Measurements from ENCODE around the gene LRRC26.

Gene LRRC26

DNA sequence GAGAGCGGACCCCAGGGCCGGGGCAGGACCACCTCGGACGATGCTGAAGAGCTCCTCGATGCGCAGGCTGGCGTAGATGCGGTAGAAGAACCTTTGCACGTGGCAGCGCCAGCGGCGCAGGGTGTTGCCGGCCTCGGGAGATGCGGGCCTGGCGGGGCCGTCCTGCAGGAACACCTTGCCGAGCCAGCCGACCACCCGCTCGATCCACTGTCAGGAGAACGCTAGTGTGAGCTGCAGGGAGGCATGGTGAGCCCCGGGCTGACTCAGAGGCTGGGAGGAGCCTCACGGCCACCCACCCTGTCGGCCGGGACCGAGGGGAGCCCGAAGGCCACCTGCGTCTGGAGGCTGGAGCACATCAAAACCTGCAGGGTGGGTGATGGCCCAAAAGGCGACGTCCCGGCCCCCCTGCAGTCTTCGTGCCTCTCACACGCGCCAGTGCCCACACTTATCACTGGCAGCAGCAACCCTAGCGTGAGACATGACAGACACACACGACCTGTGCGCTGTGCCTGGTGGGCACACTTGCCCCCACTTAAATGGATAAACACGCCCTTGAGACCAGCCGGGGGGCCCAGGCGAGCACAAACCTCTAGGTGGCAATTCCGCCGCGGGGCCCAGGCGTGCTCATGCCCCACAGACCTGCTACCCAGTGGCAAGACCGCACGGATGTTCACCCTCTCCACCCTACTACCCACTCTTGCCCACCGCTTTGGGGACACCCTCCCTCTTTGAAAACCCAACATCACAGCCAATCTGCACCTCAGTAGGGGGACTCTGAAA, 15.2 kb upstream of the LRRC26 start:
- no peak for DNase-seq (ENCODE audit: low read depth, low spot score)

DNA sequence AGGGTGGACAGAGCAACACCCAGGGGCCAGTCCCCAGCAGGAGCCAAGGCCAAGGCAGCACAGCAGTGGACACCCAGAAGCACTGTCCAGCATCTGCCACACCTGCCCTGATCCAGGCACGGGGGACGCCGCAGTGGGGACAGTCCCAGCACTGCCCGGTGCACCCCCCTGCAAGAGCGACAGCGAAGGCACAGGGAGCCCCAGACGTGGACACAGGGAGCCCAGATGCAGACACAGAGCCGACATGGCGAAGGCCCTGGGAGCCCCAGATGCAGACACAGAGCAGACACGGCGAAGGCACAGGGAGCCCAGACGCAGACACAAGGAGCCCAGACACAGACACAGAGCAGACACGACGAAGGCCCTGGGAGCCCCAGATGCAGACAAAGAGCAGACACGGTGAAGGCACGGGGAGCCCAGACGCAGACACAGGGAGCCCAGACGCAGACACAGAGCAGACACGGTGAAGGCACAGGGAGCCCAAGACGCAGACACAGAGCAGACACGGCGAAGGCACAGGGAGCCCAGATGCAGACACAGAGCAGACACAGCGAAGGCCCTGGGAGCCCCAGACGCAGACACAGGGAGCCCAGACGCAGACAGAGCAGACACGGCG, 14.2 kb upstream of the LRRC26 start:
- DNase-seq (ENCODE audit: low read depth, low spot score), result no peak

DNA sequence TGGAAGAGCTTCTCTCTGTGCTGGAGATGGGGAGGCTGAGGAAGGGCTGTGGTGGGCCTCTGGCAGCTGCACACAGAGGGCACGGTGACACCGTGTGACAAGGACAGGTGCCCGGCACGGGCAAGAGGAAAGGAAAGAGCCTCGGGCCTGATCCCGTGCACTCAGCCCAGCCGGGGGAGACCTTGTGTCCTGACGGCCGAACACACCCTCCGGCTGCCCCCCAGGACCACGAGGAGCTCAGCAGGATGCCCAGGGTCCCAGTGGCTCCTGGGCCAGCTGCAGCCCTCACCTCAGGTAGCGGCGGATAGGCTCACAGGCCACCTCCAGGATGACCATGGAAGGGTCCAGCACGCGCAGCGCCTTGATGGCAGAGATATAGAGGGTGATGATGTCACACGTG, 13.0 kb upstream of the LRRC26 start:
- DNase-seq (ENCODE audit: low read depth, low spot score), result no peak

DNA sequence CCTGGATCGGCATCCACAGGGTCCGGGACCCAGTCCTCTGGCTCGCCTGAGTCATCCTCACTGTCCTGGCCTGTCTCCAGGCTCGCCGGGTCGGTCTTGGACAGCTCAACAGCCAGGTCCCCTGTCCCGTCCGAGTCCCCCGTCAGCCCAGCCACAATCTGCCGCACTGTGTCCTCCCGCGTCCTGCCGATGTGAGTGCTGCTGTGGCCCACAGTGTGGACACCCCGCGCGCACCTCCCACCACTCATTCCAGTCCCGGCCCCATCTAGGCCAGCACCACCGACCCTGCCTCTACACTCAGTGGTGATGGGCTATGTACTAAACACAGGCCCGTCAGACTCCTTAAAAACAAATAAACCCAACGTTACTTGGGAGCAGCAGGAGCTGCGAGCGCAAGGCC, 11.8 kb upstream of the LRRC26 start:
- DNase-seq (ENCODE audit: low read depth, low spot score), result no peak

DNA sequence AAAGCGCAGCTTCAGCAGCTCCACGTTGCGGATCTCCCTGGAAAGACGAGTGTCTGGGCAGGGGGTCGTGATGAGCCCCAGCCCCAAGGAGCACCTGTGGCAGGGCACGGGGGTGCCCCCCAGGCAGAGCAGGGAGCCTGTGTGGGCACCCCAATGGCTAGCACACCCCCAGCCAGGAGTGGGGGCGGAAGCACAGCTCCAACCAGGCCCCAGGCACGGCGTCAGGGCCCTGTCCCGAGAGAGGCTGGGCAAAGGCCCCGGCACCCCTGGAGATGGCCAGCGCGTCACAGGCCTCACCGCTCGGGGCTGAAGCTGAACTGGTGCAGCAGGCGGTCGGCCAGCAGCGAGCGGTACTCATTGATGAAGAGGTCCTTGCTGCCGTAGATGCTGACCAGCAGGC, 10.6 kb upstream of the LRRC26 start:
- DNase-seq (ENCODE audit: low read depth, low spot score), result no peak

DNA sequence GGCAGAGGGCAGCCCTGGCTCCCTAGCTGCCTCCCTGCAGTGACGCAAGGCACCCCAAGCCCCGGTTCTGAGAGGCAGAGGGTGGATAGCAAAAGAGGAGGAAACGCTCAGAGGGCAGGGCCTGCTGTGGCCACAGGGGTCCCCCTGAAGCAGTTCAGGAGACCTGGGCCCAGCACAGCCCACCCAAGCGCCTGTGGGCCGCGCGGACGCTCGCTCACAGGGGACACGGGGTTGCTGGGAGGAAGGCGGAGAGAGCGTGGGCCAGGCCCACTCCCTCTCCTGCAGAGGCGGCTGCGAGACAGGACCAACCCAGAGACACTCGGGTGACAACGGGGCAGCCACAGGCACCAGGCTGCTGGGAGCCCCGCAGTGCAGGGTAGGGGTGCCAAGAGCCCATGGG, 9.9 kb upstream of the LRRC26 start:
- DNase-seq (ENCODE audit: low read depth, low spot score), result no peak

DNA sequence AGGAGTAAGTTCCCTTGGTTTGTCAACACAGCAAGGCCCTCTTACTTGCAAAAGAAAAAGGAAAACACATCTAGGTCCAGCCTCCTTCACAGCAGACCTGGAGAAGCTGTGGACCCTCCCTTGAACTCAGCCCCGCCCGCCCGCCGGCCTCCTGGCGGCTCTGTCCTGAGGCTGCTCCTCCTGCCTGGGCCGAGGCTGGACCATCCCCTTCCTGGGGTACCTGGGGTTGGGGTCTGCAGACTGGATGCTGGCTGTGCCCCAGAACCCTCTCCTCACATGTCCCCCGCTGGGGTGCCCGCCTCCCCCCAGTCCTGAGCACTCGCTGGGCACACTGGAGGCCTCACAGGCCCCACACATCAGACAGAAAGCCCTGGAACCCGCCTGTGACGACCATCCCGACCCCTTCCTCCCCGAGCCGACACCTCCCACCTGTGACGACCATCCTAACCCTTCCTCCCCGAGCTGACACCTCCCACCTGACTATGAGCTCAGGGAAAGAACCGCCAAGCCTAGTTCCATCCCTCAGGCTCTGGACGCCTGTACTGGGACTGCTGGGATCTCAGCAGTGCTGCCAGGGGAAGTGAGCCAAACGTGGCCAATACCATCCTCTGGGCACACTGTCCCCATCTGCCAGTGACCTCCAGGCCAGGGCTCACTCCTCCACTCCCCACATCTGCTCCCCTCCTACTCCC, 9.2 kb upstream of the LRRC26 start:
- no peak for DNase-seq (ENCODE audit: low read depth, low spot score)

DNA sequence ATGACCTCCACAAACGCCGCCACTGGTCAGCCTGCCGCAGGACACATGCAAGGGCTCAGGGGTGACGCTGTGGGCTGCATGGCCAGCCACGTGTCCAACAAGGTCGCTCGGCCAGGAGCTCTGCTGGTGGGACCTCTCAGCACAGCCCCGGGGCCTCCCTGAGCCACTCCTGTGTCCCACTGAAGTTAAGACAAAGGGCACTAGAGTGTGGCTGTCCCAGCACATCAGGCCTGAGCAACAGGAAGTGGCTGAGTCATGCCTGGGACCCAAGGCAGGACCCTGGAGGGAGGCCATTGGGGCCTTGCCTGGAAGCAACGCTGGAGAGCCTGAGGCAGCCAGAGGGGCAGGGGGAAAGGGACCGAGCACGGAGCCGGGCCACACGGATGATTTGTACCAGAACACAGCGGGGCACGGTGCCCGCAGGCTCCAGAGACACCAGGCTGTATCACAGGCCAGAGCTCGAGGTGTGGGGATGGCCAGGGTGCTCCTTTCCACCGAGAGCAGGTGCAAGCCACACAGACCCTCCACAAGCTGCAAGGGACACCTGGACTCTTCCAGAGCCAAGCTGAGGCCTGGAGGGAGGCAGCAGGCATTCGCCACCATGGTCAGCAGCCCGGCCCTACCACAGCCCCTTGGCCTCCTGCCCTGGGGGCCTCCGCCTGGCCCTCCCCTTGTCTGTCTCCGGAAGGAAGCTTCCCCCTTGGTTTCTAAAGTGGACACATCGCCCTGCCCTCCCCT, 8.5 kb upstream of the LRRC26 start:
- DNase-seq (ENCODE audit: low read depth, low spot score), result no peak

DNA sequence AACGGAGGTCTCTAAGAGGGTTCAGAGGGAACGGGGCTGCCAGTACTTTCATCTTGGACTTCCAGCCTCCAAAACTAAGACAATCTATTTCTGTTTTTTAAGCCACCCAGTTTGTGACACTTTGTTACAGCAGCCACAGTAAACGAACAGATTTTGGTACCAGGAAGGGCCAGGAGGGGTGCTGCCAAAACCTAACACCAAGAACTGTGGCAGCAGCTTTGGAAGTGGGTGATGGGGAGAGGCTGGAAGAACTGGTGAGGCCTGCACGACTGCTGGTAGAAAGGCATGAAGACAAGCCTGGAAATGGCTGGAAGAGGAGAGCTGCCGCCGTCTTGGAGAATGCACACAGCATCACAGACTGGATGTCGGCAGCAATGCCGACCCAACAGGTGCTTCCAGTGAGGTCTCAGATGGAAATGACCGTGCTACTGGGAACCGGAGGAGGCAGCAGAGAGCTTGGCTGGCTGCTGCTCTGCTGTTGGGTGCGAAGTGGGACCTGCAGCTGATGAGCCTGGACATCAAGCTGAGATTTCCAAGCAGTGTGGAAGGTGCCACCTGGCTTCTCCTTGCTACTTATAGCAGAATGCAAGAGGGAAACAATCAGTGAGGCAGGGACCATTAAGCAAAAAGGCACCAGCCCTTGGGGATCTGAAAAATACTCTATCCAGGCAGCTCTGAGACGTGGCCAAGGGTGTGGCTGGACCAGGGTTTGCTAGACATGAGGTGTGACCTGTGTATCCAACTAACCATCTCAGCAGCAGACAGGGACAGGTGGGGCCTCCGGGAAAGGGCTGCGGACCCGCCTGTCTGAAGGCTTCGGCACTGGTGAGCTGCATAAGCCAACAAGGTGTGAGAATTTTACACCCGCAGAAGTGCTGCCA, 6.7 kb upstream of the LRRC26 start:
- no peak for DNase-seq (ENCODE audit: low read depth, low spot score)

DNA sequence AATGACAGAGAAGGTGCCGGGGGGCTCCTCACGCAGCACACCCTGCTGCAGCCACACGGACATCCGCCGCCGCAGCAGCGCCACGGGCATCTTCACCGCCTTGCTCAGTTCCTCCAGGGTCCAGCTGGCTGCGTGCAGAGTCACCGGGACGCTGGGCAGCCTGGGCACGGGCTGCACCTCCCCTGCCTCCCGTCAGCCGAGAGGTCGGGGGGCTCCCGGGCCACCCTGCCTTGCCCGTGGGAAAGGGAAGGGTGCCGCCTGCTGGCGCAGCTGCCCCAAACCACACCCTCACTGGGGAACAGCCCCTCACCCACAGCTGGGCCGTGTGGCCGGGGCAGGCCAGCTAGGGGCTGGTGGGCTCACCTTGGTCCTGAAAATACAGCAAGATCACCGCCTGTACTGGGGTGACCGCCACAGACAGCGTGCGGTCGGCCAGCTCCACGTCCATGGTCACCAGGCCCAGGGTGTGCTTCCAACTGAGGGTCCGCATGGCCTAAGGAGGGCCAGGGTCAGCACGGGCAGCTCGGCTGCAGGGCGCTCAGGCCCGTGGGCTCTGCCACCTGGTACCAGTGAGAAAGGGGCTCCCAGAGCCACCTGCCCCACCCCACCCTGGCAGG, 5.6 kb upstream of the LRRC26 start:
- DNase-seq (ENCODE audit: low read depth, low spot score), result no peak

DNA sequence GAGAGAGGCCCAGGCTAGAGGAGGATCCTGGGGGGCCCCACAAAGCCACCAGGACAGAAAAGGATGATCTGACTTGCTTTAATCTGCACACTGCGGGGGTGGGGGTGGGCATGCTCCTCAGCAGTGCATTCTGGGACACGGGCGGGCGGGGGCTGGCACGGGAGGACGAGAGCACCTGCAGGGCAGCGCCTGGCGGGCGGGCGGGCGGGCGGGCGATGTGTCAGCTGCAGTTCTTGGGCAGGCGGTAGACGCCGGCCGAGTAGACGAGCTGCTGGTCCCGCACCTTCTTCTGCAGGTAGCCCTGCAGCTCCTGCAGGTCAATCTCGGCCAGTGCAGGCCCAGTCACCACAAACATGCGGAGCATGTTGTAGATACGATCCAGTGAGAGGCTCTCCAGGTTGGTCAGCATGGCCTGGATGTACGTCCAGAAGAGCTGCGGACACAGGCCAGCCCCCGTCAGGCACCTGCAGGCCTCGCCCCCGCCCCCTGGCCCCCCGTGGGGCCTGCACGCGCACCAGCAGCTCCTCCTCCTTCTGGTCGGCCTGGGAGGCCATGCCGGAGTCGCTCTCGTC, 5.0 kb upstream of the LRRC26 start:
- no peak for DNase-seq (ENCODE audit: low read depth, low spot score)

DNA sequence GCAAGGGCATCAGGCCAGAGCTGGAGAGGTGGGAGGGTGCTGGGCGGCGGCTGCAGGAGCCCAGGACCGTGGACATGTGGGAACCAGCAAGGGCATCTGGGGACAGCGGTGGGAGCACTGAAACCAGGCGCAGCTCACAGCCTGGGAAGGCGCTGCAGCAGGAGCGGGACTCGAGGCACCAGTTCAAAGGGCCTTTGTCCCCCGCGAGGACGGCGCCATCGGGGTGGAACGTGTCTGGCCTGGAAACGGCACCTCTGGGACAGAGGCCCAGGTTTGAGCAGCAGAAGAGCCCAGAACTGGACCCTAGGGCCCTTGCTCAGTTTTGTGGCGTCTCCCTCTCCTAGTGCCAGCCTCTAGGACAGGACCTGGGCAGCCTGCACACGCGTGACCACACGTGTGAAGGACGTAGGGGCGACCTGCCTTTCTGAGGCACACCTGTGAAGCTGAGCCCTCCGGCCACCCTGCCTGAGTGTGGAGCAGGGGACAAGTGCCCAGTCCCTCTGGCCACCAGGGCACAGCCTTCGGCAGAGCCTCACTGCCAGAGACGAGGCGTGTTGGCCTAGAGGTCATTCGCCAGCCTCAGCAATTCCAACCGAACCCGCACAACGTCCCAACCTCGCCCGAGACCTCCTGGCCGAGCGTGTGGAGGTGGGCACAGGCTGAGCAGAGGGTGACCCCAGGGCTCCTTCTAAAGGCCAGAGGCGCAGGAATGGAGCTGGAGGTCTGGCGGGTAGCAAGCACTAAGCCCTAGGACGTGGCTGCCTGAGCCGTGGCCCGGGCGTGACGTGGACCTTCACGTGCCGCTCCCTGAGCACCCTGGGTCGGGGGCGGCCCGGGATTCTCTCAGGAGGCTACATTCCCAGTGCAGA, 4.2 kb upstream of the LRRC26 start:
- DNase-seq (ENCODE audit: low read depth, low spot score), result no peak

DNA sequence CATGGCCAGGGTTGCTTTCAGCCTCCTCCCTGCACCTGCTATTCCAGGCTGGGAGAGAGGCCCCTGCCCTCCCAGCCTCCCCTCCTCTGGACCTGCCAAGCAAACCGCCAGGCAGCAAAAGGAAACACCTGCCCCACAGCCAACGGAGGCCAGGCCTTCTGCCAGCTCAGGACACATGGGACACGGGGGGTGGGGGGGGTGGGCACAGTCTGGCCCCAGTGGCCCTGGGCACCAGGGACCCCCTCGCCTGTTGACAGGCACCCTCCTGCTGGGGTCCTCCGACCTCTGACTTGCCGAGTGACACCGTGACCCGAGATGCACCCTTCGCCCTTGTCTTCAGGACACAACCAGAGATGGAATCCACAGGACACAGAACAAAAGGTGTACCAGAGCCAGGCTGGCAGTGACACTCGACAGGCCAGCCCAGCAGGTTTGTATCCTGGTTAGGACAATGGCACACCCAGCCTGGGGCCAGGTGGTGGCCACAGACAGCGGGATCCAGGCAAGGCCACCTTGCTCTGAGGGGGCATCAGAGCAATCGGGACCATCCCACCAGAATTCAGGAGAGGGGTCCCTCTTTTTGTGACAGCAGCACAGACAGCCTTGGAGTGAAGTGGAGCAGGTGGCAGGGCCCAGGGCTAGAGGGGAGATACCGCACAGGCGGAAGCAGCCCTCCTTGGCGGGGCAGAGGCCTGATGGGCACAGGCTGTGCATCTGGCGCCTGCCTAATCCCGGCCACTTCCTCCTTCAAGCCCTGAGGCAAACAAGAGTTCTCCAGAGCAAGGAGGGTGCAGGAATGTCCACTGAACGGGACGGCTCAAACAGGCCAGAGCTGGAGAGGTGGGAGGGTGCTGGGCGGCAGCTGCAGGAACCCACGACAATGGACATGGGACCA, 3.3 kb upstream of the LRRC26 start:
- no peak for DNase-seq (ENCODE audit: low read depth, low spot score)

DNA sequence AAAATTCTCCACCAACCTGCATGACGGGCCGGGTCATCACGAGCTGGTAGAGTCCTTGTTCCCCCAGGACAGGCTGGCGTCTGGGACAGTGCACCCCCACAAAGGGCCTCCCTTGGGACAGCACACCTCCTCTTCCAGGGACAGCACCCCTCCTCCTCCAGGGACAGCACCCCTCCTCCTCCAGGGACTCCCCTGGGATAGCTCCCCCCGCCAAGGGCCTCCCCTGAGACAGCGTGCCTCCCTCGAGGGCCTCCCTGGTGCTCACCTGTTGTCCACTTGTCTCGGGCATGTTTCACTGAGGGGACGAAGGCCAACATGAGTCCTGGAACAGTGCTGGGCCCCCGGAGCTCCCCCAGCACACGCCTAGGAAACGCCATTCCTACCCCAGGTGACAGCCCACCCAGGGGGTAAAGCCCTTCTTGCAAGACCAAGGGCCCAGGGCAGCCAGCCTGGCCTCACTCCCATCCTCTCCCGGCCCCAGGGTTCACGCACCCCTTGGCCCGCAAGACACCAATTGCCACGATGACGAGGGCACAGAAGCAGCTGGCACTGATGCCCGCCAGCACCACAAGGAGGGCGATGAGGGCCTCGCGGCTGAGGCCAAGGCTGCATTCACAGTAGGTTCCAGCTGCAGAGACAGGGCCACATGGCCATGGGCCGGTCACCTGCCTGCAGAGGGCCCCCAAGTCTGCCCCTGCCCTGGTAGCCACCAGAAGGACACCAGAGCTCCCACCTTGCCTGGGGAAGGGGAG, 1.5 kb upstream of the LRRC26 start:
- no peak for DNase-seq (ENCODE audit: low read depth, low spot score)

DNA sequence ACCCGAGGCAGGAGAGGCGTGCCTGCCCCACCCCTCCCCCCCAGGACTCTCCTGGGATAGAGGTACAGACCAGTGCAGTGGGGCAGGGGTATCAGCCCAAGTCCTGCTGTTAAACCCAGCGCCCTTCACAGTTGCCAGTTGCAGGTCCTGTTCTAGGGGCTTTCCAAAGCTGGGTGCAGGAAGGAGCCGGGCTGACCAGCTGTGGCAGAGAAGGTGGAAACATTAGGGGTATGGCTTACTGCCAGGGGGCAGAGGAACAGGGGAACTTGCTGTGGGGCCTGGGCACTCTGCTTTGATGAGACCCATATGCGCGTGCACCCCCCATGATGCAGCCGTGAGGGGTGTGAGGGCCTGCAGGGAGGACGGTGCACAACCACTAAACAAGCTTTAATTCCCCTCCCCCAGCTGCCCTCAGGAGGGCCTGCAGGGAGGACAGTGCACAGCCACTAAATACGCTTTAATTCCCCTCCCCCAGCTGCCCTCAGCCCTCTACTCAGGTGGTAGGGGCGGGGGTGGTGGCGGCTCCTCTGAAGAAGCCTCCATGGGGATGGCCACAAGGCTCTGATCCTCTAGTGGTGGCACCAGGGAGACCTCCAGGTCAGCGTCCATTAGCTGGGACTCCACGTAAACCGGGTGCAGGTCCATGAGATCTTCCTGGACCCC, 766 bp upstream of the LRRC26 start:
- DNase-seq (ENCODE audit: low read depth, low spot score), result no peak

DNA sequence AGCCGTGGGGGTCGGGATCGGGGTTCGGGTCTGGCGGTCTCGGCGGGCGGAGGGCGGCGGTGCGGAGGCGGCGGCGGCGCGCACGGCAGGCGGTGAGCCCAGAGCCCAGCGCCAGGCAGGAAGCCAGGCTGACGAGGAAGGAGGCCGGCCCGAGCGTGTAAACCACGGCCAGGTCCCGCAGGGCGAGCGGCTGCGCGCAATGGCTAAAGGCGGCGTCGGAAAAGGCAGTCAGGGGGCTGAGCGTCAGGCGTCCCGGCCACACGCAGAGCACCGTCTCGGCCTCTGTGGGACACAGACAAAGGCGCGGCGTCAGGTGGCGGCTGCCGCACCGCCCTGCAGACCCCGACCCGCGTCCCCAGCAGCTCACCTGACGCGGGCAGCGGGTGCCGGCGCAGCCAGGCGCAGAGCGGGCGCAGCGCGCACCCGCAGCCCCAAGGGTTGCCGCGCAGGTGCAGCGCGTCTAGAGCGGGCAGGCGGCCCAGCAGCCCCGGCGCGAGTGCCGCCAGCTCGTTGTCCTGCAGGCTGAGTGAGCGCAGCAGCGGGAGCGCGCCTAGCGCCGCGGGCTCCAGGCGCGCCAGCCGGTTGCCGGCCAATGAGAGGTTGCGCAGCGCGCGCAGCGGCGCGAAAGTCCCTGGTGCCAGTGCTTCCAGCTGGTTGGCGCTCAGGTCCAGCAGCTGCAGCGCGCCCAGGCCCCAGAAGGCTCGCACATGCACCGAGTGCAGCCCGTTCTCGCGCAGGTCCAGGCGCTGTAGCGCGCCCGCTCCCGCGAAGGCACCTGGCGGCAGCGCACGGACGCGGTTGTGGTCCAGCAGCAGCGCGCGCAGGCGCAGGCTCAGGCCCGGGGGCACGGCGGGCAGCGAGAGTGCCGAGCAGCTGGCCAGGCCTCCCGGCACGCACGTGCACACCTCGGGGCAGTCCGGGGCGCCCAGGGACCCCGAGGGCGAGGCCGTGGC, 671 bp downstream of the LRRC26 start:
- DNase-seq (ENCODE audit: low read depth, low spot score), result peak; percentile 54

Measured in iPS DF 19.7 (cell line).